Activated CD8-positive, alpha-beta memory T cell treated with anti-CD3 and anti-CD28 coated beads, Interleukin-2, amount 10 ng/mL, durations not matched to agents 7 days and 5 days (primary cell): ENCODE data around the gene POC1A. TPM values are rescaled to one million over a fixed set of nuclear protein-coding genes. Genes with fewer than 3 reads are reported as not detected.

Experiments
- ATAC-seq: fragments of 150-1000 bp; cut with Tn5 transposase; one replicate; pipeline ENCODE4 v1.10.0; 2021; ENCODE audit warnings: moderate library complexity
- CTCF ChIA-PET: fragments of 350-600 bp; sonication (Branson Sonifier 250); formaldehyde crosslinking; loops from one replicate; lab custom pipeline; 2021; ENCODE audit warnings: antibody characterized with exemption; lab: Charles Lee
- DNase-seq: peaks from one replicate; pipeline ENCODE4 v3.0.0-alpha.2; 2020
- H3K27ac Mint-ChIP-seq: one replicate; pipeline ENCODE4 v1.8.0; 2021; ENCODE audit warnings: mild to moderate bottlenecking, mixed read lengths
- H3K27me3 Mint-ChIP-seq: one replicate; pipeline ENCODE4 v1.8.0; 2021; ENCODE audit warnings: mixed read lengths
- H3K36me3 Mint-ChIP-seq: one replicate; pipeline ENCODE4 v1.8.0; 2021; ENCODE audit warnings: mild to moderate bottlenecking, mixed read lengths
- H3K4me1 Mint-ChIP-seq: one replicate; pipeline ENCODE4 v1.8.0; 2021; ENCODE audit warnings: mixed read lengths
- H3K4me3 Mint-ChIP-seq: one replicate; pipeline ENCODE4 v1.8.0; 2021; ENCODE audit warnings: mild to moderate bottlenecking, moderate library complexity, mixed read lengths
- H3K9me3 Mint-ChIP-seq: one replicate; pipeline ENCODE4 v1.8.0; 2022; ENCODE audit warnings: low read depth, mixed read lengths
- total RNA-seq, 2 experiments: library from RNA; stranded (reverse); gene quantifications; one replicate each; pipeline ENCODE4 v1.2.3, GENCODE V29; 2021

POC1A gene
- total RNA-seq, 2 experiments from 2014 or later, result 29.3 to 29.5 TPM

DNA sequence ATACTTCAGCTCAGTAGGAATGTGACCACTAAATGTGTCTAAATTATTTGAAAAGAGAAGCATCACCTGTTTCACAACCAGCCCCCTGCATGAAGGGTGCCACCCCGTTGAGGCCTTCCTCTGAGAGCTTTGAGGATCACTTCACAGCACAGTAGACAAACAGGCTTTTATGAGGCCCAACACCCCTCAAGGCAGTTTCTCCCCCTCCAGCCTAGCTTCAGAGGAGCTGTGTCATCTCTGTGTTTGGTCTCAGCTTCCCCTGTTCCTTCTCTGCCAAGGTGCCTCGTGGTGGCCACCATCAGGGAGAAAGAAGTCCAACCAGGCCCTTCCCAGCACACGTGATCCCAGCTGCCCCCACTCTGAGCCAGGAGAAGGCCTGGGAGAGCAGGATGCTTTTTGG is 76.3 kb downstream of the POC1A start:
- ATAC-seq (no peak), DNase-seq (no peak)
- no peaks in the 10 kb centered on the region for H3K27me3 Mint-ChIP-seq
- H3K9me3 Mint-ChIP-seq, result no peaks in the 10 kb centered on the region
- H3K4me3 Mint-ChIP-seq, result no peak overlapping the region
- CTCF ChIA-PET, result no interaction called here
- no peaks in the 10 kb centered on the region for H3K4me1 Mint-ChIP-seq
- no peaks in the 10 kb centered on the region for H3K36me3 Mint-ChIP-seq
- H3K27ac Mint-ChIP-seq, result no peak overlapping the region

DNA sequence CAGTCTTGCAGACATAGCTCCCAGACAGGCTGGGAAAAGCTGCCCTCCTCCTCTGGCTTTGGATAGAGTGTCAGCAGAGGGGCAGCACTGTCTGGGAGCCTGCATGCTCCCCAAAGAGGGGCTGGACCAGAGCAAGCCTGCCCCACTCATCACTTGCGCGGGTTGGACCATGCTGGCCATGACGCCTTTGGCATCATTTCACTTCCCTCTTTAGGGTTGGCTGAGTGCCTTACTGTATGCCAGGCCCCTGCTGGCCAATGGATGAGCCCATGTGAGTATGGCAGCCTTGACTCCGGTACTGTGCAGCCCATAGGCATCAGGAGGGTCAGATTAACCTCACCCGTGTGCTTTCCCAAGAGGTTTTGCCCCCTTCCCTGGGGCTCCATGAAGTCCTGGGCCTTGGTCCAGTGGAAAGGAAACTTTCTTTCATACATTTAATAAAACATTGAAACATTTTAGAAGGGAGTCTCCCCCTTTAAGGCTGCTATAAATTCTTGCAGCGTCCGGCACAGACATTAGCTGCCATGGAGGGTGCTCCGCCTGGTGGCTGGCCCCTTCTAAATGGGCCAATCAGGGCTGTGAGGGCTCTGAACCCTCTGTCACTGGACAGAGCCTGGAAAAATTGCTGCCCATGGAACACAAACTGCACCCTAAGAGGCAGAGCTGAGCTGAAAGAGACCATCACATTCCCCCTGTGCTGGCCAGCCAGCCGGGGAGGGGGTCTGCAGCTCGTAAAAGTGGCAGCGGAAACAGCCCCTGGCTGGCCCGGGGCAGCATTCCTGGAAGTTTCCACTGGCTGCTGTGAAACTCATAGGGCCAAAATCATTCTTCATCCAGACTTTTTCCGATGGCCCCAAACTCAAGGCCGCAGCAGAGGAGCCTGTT is 77.1 kb downstream of the POC1A start:
- no peaks in the 10 kb centered on the region for H3K4me1 Mint-ChIP-seq
- no peaks in the 10 kb centered on the region for H3K27me3 Mint-ChIP-seq
- ATAC-seq (no peak), DNase-seq (no peak)
- CTCF ChIA-PET, result interaction anchor here (1.1 kb wide), 1 partner anchor 20 kb away, joined by 3 read pairs; no protein-coding TSS in a partner anchor
- no peaks in the 10 kb centered on the region for H3K9me3 Mint-ChIP-seq
- no peak overlapping the region for H3K4me3 Mint-ChIP-seq
- H3K36me3 Mint-ChIP-seq, result no peaks in the 10 kb centered on the region
- no peak overlapping the region for H3K27ac Mint-ChIP-seq

DNA sequence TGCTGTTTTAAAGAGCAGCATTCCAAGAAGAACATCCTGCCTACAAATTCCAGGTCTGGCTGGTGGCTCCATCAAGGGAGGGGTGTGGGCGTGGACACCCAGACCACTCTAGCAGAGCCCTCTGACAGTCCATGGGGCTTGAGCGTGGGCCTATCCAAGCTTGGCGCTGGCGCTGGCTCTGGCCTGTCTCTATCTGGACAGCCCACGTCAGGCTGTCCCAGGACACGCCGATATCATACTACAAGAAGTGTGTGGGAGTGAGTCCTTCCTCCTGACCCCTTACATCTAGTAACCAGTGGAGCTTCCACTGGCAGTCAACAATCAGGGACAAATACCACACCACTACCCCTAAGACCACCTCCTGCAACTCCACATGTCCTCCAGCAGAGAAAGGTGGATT is 80.7 kb downstream of the POC1A start:
- no peak overlapping the region for H3K4me3 Mint-ChIP-seq
- peaks cover 3% of the 10 kb centered on the region for H3K4me1 Mint-ChIP-seq
- CTCF ChIA-PET, result no interaction called here
- no peak overlapping the region for H3K27ac Mint-ChIP-seq
- no peaks in the 10 kb centered on the region for H3K9me3 Mint-ChIP-seq
- ATAC-seq, result no peak
- no peak for DNase-seq
- H3K36me3 Mint-ChIP-seq, result no peaks in the 10 kb centered on the region
- no peaks in the 10 kb centered on the region for H3K27me3 Mint-ChIP-seq

DNA sequence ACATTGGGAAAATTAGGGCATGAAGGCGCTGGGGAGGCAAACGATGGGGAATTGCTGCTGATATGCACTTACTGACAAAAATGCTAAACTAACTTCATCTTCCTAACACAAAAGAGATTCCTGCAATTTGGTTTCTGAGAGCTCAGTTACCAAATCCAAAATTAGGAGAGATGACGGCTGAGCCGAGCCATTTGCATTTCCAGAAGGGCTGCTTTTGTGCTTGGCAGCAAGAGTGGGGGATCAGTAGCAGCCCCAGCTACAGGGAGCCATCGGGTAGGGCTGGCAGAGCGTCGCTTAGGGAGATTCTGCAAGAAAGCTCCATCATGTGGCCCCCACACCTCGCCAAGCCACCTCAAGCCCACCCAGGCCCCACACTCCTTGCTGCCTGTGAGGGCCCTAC is 81.8 kb downstream of the POC1A start:
- H3K4me3 Mint-ChIP-seq, result no peak overlapping the region
- CTCF ChIA-PET, result interaction anchor here (1.4 kb wide), 1 partner anchor 71 kb away, joined by 3 read pairs; no protein-coding TSS in a partner anchor
- H3K27ac Mint-ChIP-seq, result no peak overlapping the region
- no peaks in the 10 kb centered on the region for H3K36me3 Mint-ChIP-seq
- DNase-seq (no peak), ATAC-seq (no peak)
- no peaks in the 10 kb centered on the region for H3K9me3 Mint-ChIP-seq
- no peaks in the 10 kb centered on the region for H3K27me3 Mint-ChIP-seq
- H3K4me1 Mint-ChIP-seq, result peaks cover 3% of the 10 kb centered on the region

DNA sequence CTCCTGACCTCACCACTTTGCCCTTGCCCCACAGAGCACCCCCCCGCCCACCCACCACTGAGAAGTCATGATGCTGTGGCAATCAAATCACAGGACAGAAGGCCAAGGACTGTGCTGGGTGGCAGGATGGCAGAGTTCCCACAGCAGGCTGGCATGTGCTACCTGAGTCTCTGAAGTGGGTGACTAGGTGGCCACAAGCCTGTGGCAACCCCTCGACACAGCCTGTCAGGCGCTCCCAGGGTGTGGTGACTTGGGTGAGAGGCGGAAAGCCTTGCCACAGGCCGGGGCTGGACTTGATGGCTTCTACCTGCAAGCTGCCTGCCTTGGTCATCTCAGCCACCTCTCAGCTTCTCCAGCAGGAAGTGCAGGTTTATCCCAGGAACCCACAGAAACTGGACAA is 82.2 kb downstream of the POC1A start:
- H3K9me3 Mint-ChIP-seq, result no peaks in the 10 kb centered on the region
- H3K27me3 Mint-ChIP-seq, result no peaks in the 10 kb centered on the region
- no peaks in the 10 kb centered on the region for H3K36me3 Mint-ChIP-seq
- ATAC-seq (no peak), DNase-seq (no peak)
- no peak overlapping the region for H3K4me3 Mint-ChIP-seq
- CTCF ChIA-PET, result interaction anchor here (1.4 kb wide), 1 partner anchor 70 kb away, joined by 3 read pairs; no protein-coding TSS in a partner anchor
- no peak overlapping the region for H3K27ac Mint-ChIP-seq
- H3K4me1 Mint-ChIP-seq, result peaks cover 3% of the 10 kb centered on the region

DNA sequence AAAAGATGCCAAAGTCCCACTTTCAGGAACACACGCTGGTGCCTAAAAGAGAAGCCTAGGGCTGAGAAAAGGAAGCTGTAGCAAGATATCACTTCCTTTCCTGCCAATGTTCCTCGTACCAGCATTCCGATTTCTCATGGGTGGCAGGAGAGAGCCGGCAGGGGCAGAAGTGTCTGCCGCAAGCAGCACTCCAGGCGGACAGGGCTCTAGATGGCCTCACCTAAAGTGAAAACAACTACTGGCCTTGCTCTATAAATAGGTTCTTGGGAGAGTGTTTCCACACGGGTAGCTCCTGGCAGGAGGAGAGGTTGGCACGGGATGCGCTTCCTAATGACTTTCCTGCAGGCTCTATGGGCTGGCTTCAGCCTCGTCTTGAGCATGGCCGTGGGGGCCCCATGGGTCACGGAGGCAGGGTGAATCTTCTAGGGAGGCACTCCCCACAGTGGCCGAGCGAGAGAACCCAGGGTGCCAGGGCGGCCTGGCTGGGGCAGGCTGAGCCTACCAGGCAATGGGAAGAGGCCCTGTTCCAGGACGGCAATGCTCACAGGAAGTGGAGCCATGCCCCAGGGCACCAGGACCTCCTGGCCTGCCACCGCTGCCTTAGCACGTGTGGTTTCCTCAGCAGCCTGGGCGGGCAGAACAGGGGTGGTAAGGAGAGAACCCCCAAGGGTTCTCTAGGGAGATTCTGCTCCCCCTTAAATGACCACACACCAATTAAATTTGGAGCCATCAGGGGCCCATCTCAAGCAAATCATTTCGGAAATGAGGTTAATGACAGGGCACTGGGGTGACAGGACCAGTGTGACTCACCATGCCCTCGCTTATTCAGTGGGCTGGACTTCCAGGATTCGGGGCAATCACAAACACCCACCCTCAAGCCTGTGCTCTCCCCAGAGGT is 83.2 kb downstream of the POC1A start:
- Mint-ChIP-seq H3K36me3 (no peaks in the 10 kb centered on the region), H3K4me3 (no peak overlapping the region), H3K9me3 (no peaks in the 10 kb centered on the region), H3K4me1 (peaks cover 3% of the 10 kb centered on the region), H3K27me3 (no peaks in the 10 kb centered on the region), H3K27ac (no peak overlapping the region)
- DNase-seq, result no peak
- CTCF ChIA-PET, result no interaction called here
- no peak for ATAC-seq

DNA sequence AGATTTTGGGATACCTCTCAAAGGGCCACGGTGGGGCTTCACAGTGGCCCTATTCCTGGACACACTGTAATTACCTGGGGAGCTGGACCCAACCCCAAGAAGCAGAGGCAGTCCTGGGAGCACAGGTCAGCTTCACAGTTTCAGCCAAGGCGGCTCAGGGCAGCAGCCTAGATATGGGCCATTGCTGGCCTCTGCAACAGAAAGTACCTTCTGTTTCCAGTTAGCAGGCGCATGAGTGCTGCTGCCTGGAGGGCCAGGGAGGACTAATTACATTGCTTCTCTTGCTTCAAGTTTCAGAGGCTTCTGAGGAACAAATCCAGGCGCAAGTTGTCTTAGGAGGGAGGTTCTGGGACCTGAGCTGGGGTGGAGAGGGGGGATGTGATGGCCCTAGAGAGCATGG is 84.4 kb downstream of the POC1A start:
- ATAC-seq (no peak), DNase-seq (no peak)
- peaks cover 3% of the 10 kb centered on the region for H3K4me1 Mint-ChIP-seq
- no peak overlapping the region for H3K4me3 Mint-ChIP-seq
- no peaks in the 10 kb centered on the region for H3K36me3 Mint-ChIP-seq
- H3K9me3 Mint-ChIP-seq, result no peaks in the 10 kb centered on the region
- no peaks in the 10 kb centered on the region for H3K27me3 Mint-ChIP-seq
- no peak overlapping the region for H3K27ac Mint-ChIP-seq
- CTCF ChIA-PET, result no interaction called here

DNA sequence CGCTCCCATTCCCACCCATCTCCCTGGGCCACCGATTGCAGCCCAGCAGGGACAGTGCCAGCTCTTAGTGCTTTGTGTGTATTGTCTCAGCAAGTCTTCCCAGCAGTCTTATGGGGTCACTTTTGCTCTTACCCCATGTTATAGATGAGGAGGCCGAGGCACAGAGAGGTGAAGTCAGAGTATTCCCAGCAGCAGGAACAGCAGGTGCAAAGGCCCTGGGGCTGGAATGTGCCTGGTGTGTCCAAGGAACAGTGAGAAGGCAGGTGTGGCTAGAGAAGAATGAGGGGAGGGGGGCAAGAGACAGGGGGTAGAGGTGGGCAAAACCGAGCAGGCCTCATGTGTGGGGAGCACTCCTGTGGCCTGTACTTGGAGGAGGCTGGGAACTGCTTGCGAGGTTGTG is 85.1 kb downstream of the POC1A start:
- H3K9me3 Mint-ChIP-seq, result no peaks in the 10 kb centered on the region
- no peak for ATAC-seq
- no peaks in the 10 kb centered on the region for H3K27me3 Mint-ChIP-seq
- CTCF ChIA-PET, result no interaction called here
- peaks cover 3% of the 10 kb centered on the region for H3K4me1 Mint-ChIP-seq
- no peak overlapping the region for H3K4me3 Mint-ChIP-seq
- H3K27ac Mint-ChIP-seq, result no peak overlapping the region
- H3K36me3 Mint-ChIP-seq, result no peaks in the 10 kb centered on the region
- no peak for DNase-seq

DNA sequence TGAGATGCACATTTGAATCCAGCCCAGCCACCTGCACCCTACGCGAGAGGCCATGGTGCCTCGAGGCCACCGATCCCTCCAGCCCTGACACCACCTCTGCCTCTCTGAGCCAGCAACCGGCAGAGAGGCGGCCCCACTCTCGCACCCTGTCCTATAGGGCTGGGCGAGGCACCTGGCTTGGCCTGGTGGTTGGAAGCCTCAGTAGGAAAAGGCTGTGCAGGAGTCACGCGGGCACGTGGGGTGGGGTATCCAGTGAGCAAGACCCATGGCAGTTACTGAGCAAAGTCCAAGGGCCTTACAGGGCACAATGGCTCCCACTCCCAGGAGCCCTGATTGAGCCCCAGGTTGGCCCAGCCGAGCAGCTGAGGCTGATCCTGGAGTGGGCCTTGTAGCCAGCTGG is 85.5 kb downstream of the POC1A start:
- no peaks in the 10 kb centered on the region for H3K27me3 Mint-ChIP-seq
- H3K4me1 Mint-ChIP-seq, result peaks cover 3% of the 10 kb centered on the region
- no peaks in the 10 kb centered on the region for H3K9me3 Mint-ChIP-seq
- H3K36me3 Mint-ChIP-seq, result no peaks in the 10 kb centered on the region
- ATAC-seq (no peak), DNase-seq (no peak)
- H3K27ac Mint-ChIP-seq, result no peak overlapping the region
- H3K4me3 Mint-ChIP-seq, result no peak overlapping the region
- CTCF ChIA-PET, result no interaction called here

DNA sequence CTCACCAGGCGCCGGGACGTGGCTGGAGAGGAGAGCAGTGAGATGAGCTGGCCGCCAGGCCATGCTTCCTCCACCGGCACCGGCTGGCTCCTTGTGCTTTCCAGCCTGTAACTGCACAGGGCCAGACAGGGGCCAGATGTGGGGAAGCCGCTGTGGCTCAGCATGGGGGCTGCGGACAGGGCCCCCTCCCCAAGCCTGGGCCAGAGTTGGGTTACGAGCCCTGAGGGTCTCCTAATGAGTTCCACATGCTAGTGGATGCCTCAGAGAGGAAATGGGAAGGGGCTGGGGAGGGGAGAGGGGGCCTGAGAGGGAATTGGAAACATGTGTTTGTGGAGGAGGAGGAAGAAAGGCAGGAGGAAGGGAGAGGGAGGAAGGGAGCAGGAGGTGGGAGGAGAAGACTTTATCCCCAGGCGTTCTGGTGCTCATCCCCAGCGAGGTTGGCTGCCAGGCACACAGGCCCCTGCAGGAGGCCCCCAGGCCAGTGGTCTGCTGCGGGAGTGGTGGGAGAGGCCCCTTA is 86.1 kb downstream of the POC1A start:
- DNase-seq (no peak), ATAC-seq (no peak)
- Mint-ChIP-seq H3K9me3 (no peaks in the 10 kb centered on the region), H3K27ac (no peak overlapping the region), H3K36me3 (no peaks in the 10 kb centered on the region), H3K4me1 (peaks cover 3% of the 10 kb centered on the region), H3K27me3 (no peaks in the 10 kb centered on the region), H3K4me3 (no peak overlapping the region)
- CTCF ChIA-PET, result no interaction called here

DNA sequence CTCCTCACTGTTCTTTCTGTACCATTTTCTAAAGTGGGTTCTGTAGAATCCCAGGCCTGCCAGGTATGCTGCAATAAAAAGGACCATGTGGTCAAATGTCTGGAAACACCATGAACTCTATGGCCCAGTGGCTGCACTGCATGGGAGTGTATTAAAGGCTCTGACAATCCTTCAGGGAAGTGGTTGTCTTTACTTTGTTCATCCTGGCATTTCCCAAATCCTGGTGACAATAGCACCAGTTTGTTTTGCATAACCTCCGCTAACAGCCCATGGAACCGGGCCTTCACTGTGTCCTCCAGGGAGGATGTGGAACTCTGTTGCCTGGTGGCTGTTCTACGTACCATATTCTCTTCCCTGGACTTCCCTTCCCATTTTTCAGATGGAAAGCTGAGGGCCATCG is 86.7 kb downstream of the POC1A start:
- CTCF ChIA-PET, result no interaction called here
- DNase-seq (no peak), ATAC-seq (no peak)
- Mint-ChIP-seq H3K36me3 (no peaks in the 10 kb centered on the region), H3K4me1 (peaks cover 4% of the 10 kb centered on the region), H3K27me3 (no peaks in the 10 kb centered on the region), H3K27ac (no peak overlapping the region), H3K9me3 (no peaks in the 10 kb centered on the region), H3K4me3 (no peak overlapping the region)

DNA sequence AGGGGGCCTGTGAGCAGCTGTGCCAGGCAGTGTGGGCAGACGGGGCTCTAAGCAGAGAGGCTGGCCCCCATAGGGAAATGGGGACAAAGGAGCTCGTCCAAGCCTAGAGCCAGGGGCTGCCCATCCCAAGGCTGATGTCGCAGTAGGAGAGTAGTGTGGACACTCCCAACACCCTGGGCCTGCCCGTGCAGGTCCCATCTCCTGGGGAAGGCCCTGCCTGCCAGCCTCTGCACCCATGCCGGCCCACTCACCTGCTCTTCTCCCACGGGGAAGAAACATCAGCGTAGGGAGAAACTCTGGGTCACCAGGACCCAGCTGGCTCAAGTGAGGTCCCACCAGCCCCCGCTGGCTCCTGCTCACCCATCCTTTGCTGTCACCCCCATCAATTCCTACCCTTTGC is 87.2 kb downstream of the POC1A start:
- Mint-ChIP-seq H3K27ac (no peak overlapping the region), H3K4me1 (peaks cover 6% of the 10 kb centered on the region), H3K27me3 (no peaks in the 10 kb centered on the region), H3K9me3 (no peaks in the 10 kb centered on the region), H3K36me3 (no peaks in the 10 kb centered on the region), H3K4me3 (no peak overlapping the region)
- no peak for DNase-seq
- CTCF ChIA-PET, result no interaction called here
- no peak for ATAC-seq

DNA sequence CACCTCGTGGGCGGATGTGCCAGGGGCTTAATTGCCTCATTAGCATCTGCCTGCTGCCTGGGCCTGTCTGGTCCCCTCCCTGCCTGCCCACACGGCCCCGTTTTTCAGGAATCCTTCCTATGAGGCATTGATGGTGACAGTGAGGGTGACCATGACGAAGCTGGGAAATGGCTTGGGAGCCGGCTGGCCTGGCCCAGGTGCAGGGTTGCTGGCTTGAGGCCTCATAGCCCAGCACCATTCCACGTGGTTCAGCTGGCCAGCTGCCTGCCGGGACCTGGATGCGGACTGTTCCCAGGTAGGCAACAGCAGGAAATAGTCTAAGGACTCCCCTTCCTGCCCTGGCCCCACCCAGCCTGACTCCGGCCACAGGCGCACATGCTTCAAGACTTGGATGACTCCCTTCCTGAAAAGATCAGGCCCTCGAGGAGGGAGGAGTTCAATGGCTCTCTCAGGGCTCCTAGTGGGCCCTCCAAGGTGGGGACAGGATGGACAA is 88.9 kb downstream of the POC1A start:
- no peak for ATAC-seq
- CTCF ChIA-PET, result no interaction called here
- Mint-ChIP-seq H3K27me3 (no peaks in the 10 kb centered on the region), H3K4me1 (peaks cover 3% of the 10 kb centered on the region), H3K4me3 (no peak overlapping the region), H3K27ac (no peak overlapping the region), H3K36me3 (no peaks in the 10 kb centered on the region), H3K9me3 (no peaks in the 10 kb centered on the region)
- DNase-seq, result no peak
